GM23248 (cell line): ENCODE data around the gene TECPR2. TPM values are rescaled to one million over a fixed set of nuclear protein-coding genes. Genes with fewer than 3 reads are reported as not detected.

ENCODE experiments used
- DNase-seq: peaks from one replicate; pipeline ENCODE4 v3.0.0-alpha.2; 2015
- H2AFZ ChIP-seq: fragments of 200-600 bp; sonication (generic); 2 replicates; pipeline ENCODE4 v1.6.1; 2016; ENCODE audit warnings: antibody characterized with exemption
- H3F3A ChIP-seq: fragments of 200-600 bp; sonication (generic); 2 replicates; pipeline ENCODE4 v1.6.1; 2016; ENCODE audit warnings: mild to moderate bottlenecking, antibody characterized with exemption, mixed run types; ENCODE audit not compliant: insufficient read depth
- H3K27ac ChIP-seq: fragments of 200-600 bp; sonication (generic); 2 replicates; pipeline ENCODE4 v1.5.1; 2016; ENCODE audit warnings: mild to moderate bottlenecking
- H3K27me3 ChIP-seq: fragments of 200-600 bp; sonication (generic); replicated peaks from 2 replicates; pipeline ENCODE4 v1.6.1; 2016; ENCODE audit warnings: mild to moderate bottlenecking; ENCODE audit not compliant: insufficient read depth
- H3K36me3 ChIP-seq: fragments of 200-600 bp; sonication (generic); 2 replicates; pipeline ENCODE4 v1.6.1; 2016; ENCODE audit warnings: low read depth, mild to moderate bottlenecking
- H3K4me1 ChIP-seq: fragments of 200-600 bp; sonication (generic); 2 replicates; pipeline ENCODE4 v1.6.1; 2016; ENCODE audit warnings: mild to moderate bottlenecking; ENCODE audit not compliant: insufficient read depth
- H3K4me2 ChIP-seq: fragments of 200-600 bp; sonication (generic); one replicate; pipeline ENCODE4 v1.6.1; 2016; ENCODE audit warnings: mild to moderate bottlenecking; ENCODE audit not compliant: unreplicated experiment
- H3K4me3 ChIP-seq: fragments of 200-600 bp; sonication (generic); 2 replicates; pipeline ENCODE4 v1.5.1; 2016; ENCODE audit warnings: mild to moderate bottlenecking
- H3K79me2 ChIP-seq: fragments of 200-600 bp; sonication (generic); 2 replicates; pipeline ENCODE4 v1.6.1; 2016; ENCODE audit warnings: mild to moderate bottlenecking; ENCODE audit not compliant: insufficient read depth
- H3K9ac ChIP-seq: fragments of 200-600 bp; sonication (generic); 2 replicates; pipeline ENCODE4 v1.6.1; 2016; ENCODE audit warnings: mild to moderate bottlenecking
- H3K9me2 ChIP-seq: fragments of 200-600 bp; sonication (generic); 2 replicates; pipeline ENCODE4 v1.6.1; 2016; ENCODE audit warnings: mixed run types, mild to moderate bottlenecking, moderate library complexity; ENCODE audit not compliant: insufficient read depth
- H3K9me3 ChIP-seq: fragments of 200-600 bp; sonication (generic); one replicate; pipeline ENCODE4 v1.6.1; 2017; ENCODE audit warnings: low read depth
- H4K20me1 ChIP-seq: fragments of 200-600 bp; sonication (generic); 2 replicates; pipeline ENCODE4 v1.6.0; 2016; ENCODE audit not compliant: insufficient read depth
- EZH2 ChIP-seq: fragments of 200-600 bp; sonication (generic); IDR thresholded peaks from 2 replicates; pipeline ENCODE4 v1.6.1; 2018; ENCODE audit warnings: antibody characterized with exemption, mild to moderate bottlenecking; ENCODE audit not compliant: insufficient read depth, poor library complexity, severe bottlenecking
- EZH2phosphoT487 ChIP-seq: fragments of 200-600 bp; sonication (generic); IDR thresholded peaks from 2 replicates; pipeline ENCODE4 v1.6.1; 2018; ENCODE audit warnings: antibody characterized with exemption, moderate library complexity, mild to moderate bottlenecking, low read depth; ENCODE audit not compliant: insufficient read depth
- WGBS, 2 experiments: methylation state at CpG; one replicate each; pipeline ENCODE4 v1.1.6; 2015 to 2017; ENCODE audit warnings: low lambda C conversion rate in 2 of 2, low coverage in 1 of 2; ENCODE audit errors: missing lambda C conversion rate in 2 of 2; 5-methylcytosine and 5-hydroxymethylcytosine counted together
- in situ Hi-C: fragments of 300-500 bp; cut with MboI; formaldehyde crosslinking; loops from 2 replicates; pipeline ENCODE4 v1.15.0; 2020
- polyA plus RNA-seq: library from polyadenylated mRNA; unstranded; fragments of >200 nt; fragmentation: Nextera tagmentation; extraction: Ambion mirVana; gene quantifications from 2 replicates; pipeline ENCODE4 v1.2.1, GENCODE V29; 2016
- total RNA-seq: library from RNA; depleted of rRNA; stranded (reverse); fragments of >200 nt; shearing (Covaris generic); gene quantifications from 2 replicates; pipeline ENCODE4 v1.2.3, GENCODE V29; 2014

The TECPR2 gene
- total and polyA plus RNA-seq, 2 experiments from 2014 or later: 11.4 to 15.8 TPM

- Histone ChIP-seq H3K27ac (no peak overlapping the region), H3K79me2 (no peaks in the 10 kb centered on the region), H3K4me3 (peak overlapping the region; percentile 72; the same call in 1 of the 2 replicates), H4K20me1 (no peaks in the 10 kb centered on the region), H3K36me3 (no peaks in the 10 kb centered on the region), H3K27me3 (no peaks in the 10 kb centered on the region), H3K4me1 (no peaks in the 10 kb centered on the region), H3K9me2 (no peaks in the 10 kb centered on the region), H3K4me2 (peak overlapping the region; percentile 72), H2AFZ (peak overlapping the region; percentile 89), H3K9ac (no peak overlapping the region), H3K9me3 (no peaks in the 10 kb centered on the region), H3F3A (no peaks in the 10 kb centered on the region)
- DNase-seq: no peak
- TF ChIP-seq EZH2 (no peak), EZH2phosphoT487 (no peak)
- 78 to 80% methylated on average over 19 of the region's 19 CpGs for WGBS, 2 experiments
- in situ Hi-C loops: no loop called here
Observed at GRCh38 chr14:102510616-102511520, 148.1 kb downstream of the TECPR2 start.

- Histone ChIP-seq H3K27ac (no peak overlapping the region), H3K9ac (no peak overlapping the region), H3K9me2 (no peaks in the 10 kb centered on the region), H3F3A (no peaks in the 10 kb centered on the region), H3K4me3 (no peak overlapping the region), H3K36me3 (no peaks in the 10 kb centered on the region), H4K20me1 (no peaks in the 10 kb centered on the region), H3K27me3 (no peaks in the 10 kb centered on the region), H3K9me3 (no peaks in the 10 kb centered on the region), H2AFZ (no peak overlapping the region), H3K4me1 (no peaks in the 10 kb centered on the region), H3K79me2 (no peaks in the 10 kb centered on the region), H3K4me2 (no peak overlapping the region)
- DNase-seq: no peak
- in situ Hi-C loops: no loop called here
- WGBS, 2 experiments: 96 to 98% methylated on average over 5 of the region's 5 CpGs
- TF ChIP-seq EZH2phosphoT487 (no peak), EZH2 (no peak)
Observed at GRCh38 chr14:102511538-102511937, 148.8 kb downstream of the TECPR2 start.

GRCh38 chr14:102512793-102513300 is 150.1 kb downstream of the TECPR2 start:
- no peaks in the 10 kb centered on the region for H3K79me2 ChIP-seq
- no peak overlapping the region for H3K4me2 ChIP-seq
- H3K9me2 ChIP-seq: no peaks in the 10 kb centered on the region
- no peaks in the 10 kb centered on the region for H3K36me3 ChIP-seq
- WGBS, 2 experiments: 83 to 87% methylated on average over 10 to 11 of the region's 11 CpGs
- no peaks in the 10 kb centered on the region for H3K4me1 ChIP-seq
- no peak overlapping the region for H2AFZ ChIP-seq
- DNase-seq: no peak
- in situ Hi-C loops: no loop called here
- no peak for TF ChIP-seq EZH2
- TF ChIP-seq EZH2phosphoT487: no peak
- no peaks in the 10 kb centered on the region for H3K9me3 ChIP-seq
- no peak overlapping the region for H3K4me3 ChIP-seq
- H4K20me1 ChIP-seq: no peaks in the 10 kb centered on the region
- H3K27ac ChIP-seq: no peak overlapping the region
- H3F3A ChIP-seq: no peaks in the 10 kb centered on the region
- no peaks in the 10 kb centered on the region for H3K27me3 ChIP-seq
- H3K9ac ChIP-seq: no peak overlapping the region

GRCh38 chr14:102513899-102514772 is 151.4 kb downstream of the TECPR2 start:
- 84 to 87% methylated on average over 19 to 21 of the region's 21 CpGs for WGBS, 2 experiments
- Histone ChIP-seq H3K27ac (no peak overlapping the region), H3K9me3 (no peaks in the 10 kb centered on the region), H2AFZ (no peak overlapping the region), H3K4me2 (no peak overlapping the region), H3K4me1 (no peaks in the 10 kb centered on the region), H3F3A (no peaks in the 10 kb centered on the region), H3K79me2 (no peaks in the 10 kb centered on the region), H3K9me2 (no peaks in the 10 kb centered on the region), H4K20me1 (no peaks in the 10 kb centered on the region), H3K36me3 (no peaks in the 10 kb centered on the region), H3K9ac (no peak overlapping the region), H3K4me3 (no peak overlapping the region), H3K27me3 (no peaks in the 10 kb centered on the region)
- in situ Hi-C loops: no loop called here
- DNase-seq: no peak
- TF ChIP-seq EZH2phosphoT487 (no peak), EZH2 (no peak)
